ENCODE data around the gene KLHL29. TPM values are rescaled to one million over a fixed set of nuclear protein-coding genes. Genes with fewer than 3 reads are reported as not detected.

Gene KLHL29
- total RNA-seq, 1 donor from 2014 or later: 5.5 TPM

DNA sequence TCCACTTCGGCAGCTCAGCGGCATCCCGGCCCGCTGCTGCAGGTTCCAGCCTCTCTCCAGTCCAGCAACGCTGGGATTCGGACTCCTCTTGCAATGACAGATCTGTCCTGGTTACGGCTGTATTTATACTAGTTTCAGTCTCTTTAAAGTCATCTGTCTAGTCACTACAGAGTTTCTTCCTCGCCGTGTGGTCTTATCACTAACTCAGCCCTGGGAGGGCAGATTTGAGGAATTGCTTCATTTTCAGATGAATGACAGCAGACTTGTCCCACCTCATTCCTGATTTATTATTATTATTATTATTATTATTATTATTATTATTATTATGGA lies 2.2 kb downstream of the KLHL29 start:
- Mint-ChIP-seq H3K4me1 (ENCODE audit: low read depth, unreplicated experiment) (peaks cover 11% of the 10 kb centered on the region), H3K4me3 (ENCODE audit: unreplicated experiment) (peak overlapping the region; percentile 84), H3K9me3 (ENCODE audit: unreplicated experiment) (no peaks in the 10 kb centered on the region), H3K36me3 (ENCODE audit: low read depth, unreplicated experiment) (no peaks in the 10 kb centered on the region), H3K27me3 (ENCODE audit: low read depth, unreplicated experiment) (peaks cover 53% of the 10 kb centered on the region), H3K27ac (ENCODE audit: unreplicated experiment) (no peak overlapping the region)
- DNase-seq (ENCODE audit: low read depth) (no peak), FAIRE-seq (no peak)
- peaks cover 17% of the 10 kb centered on the region for H3K4me1 ChIP-seq (ENCODE audit: insufficient read depth, low read length)
- H3K4me3 ChIP-seq (ENCODE audit: insufficient read depth, low read depth, low read length): peak overlapping the region; percentile 60
- no peaks in the 10 kb centered on the region for H3K79me2 ChIP-seq (ENCODE audit: insufficient read depth, low read length)
- peak overlapping the region; percentile 41 for H3K9ac ChIP-seq (ENCODE audit: low read length)
- peaks cover 16% of the 10 kb centered on the region for H4K20me1 ChIP-seq (ENCODE audit: insufficient read depth, low read length)
- H3K9me3 ChIP-seq (ENCODE audit: insufficient read depth, low read depth, low read length): no peaks in the 10 kb centered on the region
- H3K27me3 ChIP-seq (ENCODE audit: insufficient read depth, low read length): peaks cover 32% of the 10 kb centered on the region
- no peaks in the 10 kb centered on the region for H3K36me3 ChIP-seq (ENCODE audit: insufficient read depth, low read length)
- TF ChIP-seq EZH2 (IDR thresholded peaks at IDR 0.05; ENCODE audit: insufficient read depth, low read length): no peak
- TF ChIP-seq, protein P1, sequence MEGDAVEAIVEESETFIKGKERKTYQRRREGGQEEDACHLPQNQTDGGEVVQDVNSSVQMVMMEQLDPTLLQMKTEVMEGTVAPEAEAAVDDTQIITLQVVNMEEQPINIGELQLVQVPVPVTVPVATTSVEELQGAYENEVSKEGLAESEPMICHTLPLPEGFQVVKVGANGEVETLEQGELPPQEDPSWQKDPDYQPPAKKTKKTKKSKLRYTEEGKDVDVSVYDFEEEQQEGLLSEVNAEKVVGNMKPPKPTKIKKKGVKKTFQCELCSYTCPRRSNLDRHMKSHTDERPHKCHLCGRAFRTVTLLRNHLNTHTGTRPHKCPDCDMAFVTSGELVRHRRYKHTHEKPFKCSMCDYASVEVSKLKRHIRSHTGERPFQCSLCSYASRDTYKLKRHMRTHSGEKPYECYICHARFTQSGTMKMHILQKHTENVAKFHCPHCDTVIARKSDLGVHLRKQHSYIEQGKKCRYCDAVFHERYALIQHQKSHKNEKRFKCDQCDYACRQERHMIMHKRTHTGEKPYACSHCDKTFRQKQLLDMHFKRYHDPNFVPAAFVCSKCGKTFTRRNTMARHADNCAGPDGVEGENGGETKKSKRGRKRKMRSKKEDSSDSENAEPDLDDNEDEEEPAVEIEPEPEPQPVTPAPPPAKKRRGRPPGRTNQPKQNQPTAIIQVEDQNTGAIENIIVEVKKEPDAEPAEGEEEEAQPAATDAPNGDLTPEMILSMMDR (IDR thresholded peaks at IDR 0.05; ENCODE audit: insufficient read depth, low read depth, low read length): no peak
- no peak overlapping the region for H3K27ac ChIP-seq (ENCODE audit: low read depth, low read length)
- peak overlapping the region; percentile 87 for H2AFZ ChIP-seq (ENCODE audit: low read depth, low read length)
- peak overlapping the region; percentile 97 for H3K4me2 ChIP-seq (ENCODE audit: low read length)

DNA sequence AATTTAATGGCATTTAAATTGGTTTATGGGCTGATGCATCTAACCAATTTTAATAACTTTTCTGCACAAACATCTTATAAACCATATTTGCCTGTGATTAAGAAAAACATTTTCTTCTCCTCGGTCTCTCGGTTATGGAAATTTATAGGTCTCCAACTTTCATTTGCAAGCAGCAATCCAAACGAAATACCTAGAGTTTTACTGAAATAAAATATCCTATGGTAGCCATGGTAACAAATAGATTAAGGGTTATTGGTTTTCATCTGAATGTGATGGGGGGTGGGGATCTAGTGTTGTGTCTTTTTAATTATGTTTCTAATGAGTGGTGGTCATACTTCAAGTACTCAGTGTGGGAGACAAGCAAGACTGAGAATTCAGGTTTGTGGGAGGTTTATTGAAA lies 2.9 kb downstream of the KLHL29 start:
- no peak overlapping the region for H3K27ac ChIP-seq (ENCODE audit: low read depth, low read length)
- H3K4me1 ChIP-seq (ENCODE audit: insufficient read depth, low read length): peaks cover 17% of the 10 kb centered on the region
- H3K79me2 ChIP-seq (ENCODE audit: insufficient read depth, low read length): no peaks in the 10 kb centered on the region
- Mint-ChIP-seq H3K36me3 (ENCODE audit: low read depth, unreplicated experiment) (no peaks in the 10 kb centered on the region), H3K27ac (ENCODE audit: unreplicated experiment) (no peak overlapping the region), H3K27me3 (ENCODE audit: low read depth, unreplicated experiment) (peaks cover 50% of the 10 kb centered on the region), H3K9me3 (ENCODE audit: unreplicated experiment) (no peaks in the 10 kb centered on the region), H3K4me3 (ENCODE audit: unreplicated experiment) (no peak overlapping the region), H3K4me1 (ENCODE audit: low read depth, unreplicated experiment) (peaks cover 11% of the 10 kb centered on the region)
- peaks cover 33% of the 10 kb centered on the region for H3K27me3 ChIP-seq (ENCODE audit: insufficient read depth, low read length)
- TF ChIP-seq, protein P1 (IDR thresholded peaks at IDR 0.05; ENCODE audit: insufficient read depth, low read depth, low read length): no peak
- TF ChIP-seq EZH2 (IDR thresholded peaks at IDR 0.05; ENCODE audit: insufficient read depth, low read length): no peak
- peaks cover 16% of the 10 kb centered on the region for H4K20me1 ChIP-seq (ENCODE audit: insufficient read depth, low read length)
- no peaks in the 10 kb centered on the region for H3K36me3 ChIP-seq (ENCODE audit: insufficient read depth, low read length)
- FAIRE-seq (no peak), DNase-seq (ENCODE audit: low read depth) (no peak)
- H3K9ac ChIP-seq (ENCODE audit: low read length): no peak overlapping the region
- no peak overlapping the region for H3K4me2 ChIP-seq (ENCODE audit: low read length)
- no peaks in the 10 kb centered on the region for H3K9me3 ChIP-seq (ENCODE audit: insufficient read depth, low read depth, low read length)
- no peak overlapping the region for H3K4me3 ChIP-seq (ENCODE audit: insufficient read depth, low read depth, low read length)
- H2AFZ ChIP-seq (ENCODE audit: low read depth, low read length): no peak overlapping the region

DNA sequence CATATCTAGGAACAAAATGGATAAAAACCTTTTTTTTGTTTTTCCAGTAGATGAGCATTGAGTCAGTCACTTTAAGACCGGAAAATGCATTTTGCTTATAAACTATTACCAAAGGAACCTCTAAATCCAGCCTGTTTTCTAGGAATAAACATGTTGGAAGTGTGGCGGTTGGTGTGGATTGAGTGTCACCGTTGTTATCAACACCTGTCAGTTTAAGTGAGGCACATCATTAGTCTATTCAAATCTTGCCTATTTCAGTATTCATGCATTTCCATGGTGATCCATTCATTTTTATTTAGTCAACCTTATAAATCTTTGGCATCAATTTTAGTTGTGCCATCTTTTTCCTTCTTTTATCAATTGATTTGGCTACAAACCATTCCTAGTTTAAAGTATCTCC lies 3.3 kb downstream of the KLHL29 start:
- Histone ChIP-seq H3K4me3 (ENCODE audit: insufficient read depth, low read depth, low read length) (no peak overlapping the region), H4K20me1 (ENCODE audit: insufficient read depth, low read length) (peaks cover 16% of the 10 kb centered on the region), H2AFZ (ENCODE audit: low read depth, low read length) (no peak overlapping the region), H3K36me3 (ENCODE audit: insufficient read depth, low read length) (no peaks in the 10 kb centered on the region), H3K9me3 (ENCODE audit: insufficient read depth, low read depth, low read length) (no peaks in the 10 kb centered on the region), H3K79me2 (ENCODE audit: insufficient read depth, low read length) (no peaks in the 10 kb centered on the region), H3K9ac (ENCODE audit: low read length) (no peak overlapping the region), H3K4me1 (ENCODE audit: insufficient read depth, low read length) (peaks cover 17% of the 10 kb centered on the region), H3K27ac (ENCODE audit: low read depth, low read length) (no peak overlapping the region), H3K4me2 (ENCODE audit: low read length) (no peak overlapping the region), H3K27me3 (ENCODE audit: insufficient read depth, low read length) (peaks cover 36% of the 10 kb centered on the region)
- no peak for DNase-seq (ENCODE audit: low read depth)
- TF ChIP-seq, protein P1 (IDR thresholded peaks at IDR 0.05; ENCODE audit: insufficient read depth, low read depth, low read length): no peak
- TF ChIP-seq EZH2 (IDR thresholded peaks at IDR 0.05; ENCODE audit: insufficient read depth, low read length): no peak
- no peaks in the 10 kb centered on the region for H3K9me3 Mint-ChIP-seq (ENCODE audit: unreplicated experiment)
- no peak for FAIRE-seq
- H3K27ac Mint-ChIP-seq (ENCODE audit: unreplicated experiment): no peak overlapping the region
- H3K4me3 Mint-ChIP-seq (ENCODE audit: unreplicated experiment): no peak overlapping the region
- H3K4me1 Mint-ChIP-seq (ENCODE audit: low read depth, unreplicated experiment): peaks cover 11% of the 10 kb centered on the region
- H3K27me3 Mint-ChIP-seq (ENCODE audit: low read depth, unreplicated experiment): peaks cover 49% of the 10 kb centered on the region
- H3K36me3 Mint-ChIP-seq (ENCODE audit: low read depth, unreplicated experiment): no peaks in the 10 kb centered on the region
